Mesenchymal stem cell (in vitro differentiated cells and primary cell): ENCODE data around the gene SUN2.

ENCODE experiments used
- DNase-seq: peaks from one replicate; pipeline ENCODE4 v3.0.0-alpha.2; 2013
- H2AFZ ChIP-seq: one replicate; pipeline ENCODE4 v1.6.1; 2013; ENCODE audit warnings: low read depth, mild to moderate bottlenecking, control low read depth, inconsistent platforms, low read length, moderate library complexity
- H2AK5ac ChIP-seq: 2 replicates; pipeline ENCODE4 v1.6.1; 2013; ENCODE audit warnings: low read length, moderate library complexity, mild to moderate bottlenecking, inconsistent platforms; ENCODE audit not compliant: severe bottlenecking
- H2BK120ac ChIP-seq: one replicate; pipeline ENCODE4 v1.6.1; 2013; ENCODE audit warnings: low read depth, mild to moderate bottlenecking, inconsistent platforms, low read length, moderate library complexity
- H2BK12ac ChIP-seq, 2 experiments: one replicate each; pipeline ENCODE4 v1.6.1; 2013; ENCODE audit warnings: inconsistent platforms in 2 of 2, low read length in 2 of 2, mild to moderate bottlenecking in 2 of 2, moderate library complexity in 2 of 2, control low read depth in 1 of 2
- H2BK15ac ChIP-seq: one replicate; pipeline ENCODE4 v1.6.1; 2013; ENCODE audit warnings: mild to moderate bottlenecking, low read depth, inconsistent platforms; ENCODE audit not compliant: poor library complexity, severe bottlenecking
- H2BK5ac ChIP-seq: 2 replicates; pipeline ENCODE4 v1.6.1; 2013; ENCODE audit warnings: low read depth, mild to moderate bottlenecking, low read length, control low read depth, inconsistent platforms; ENCODE audit not compliant: poor library complexity, severe bottlenecking
- H3K14ac ChIP-seq, 2 experiments: one replicate each; pipeline ENCODE4 v1.6.1; 2013; ENCODE audit warnings: inconsistent platforms in 2 of 2, low read length in 2 of 2, control low read depth in 1 of 2, mild to moderate bottlenecking in 1 of 2, moderate library complexity in 1 of 2
- H3K18ac ChIP-seq, 2 experiments: one replicate each; pipeline ENCODE4 v1.6.1; 2013; ENCODE audit warnings: inconsistent platforms in 2 of 2, low read length in 2 of 2, control low read depth in 1 of 2, low read depth in 1 of 2, mild to moderate bottlenecking in 1 of 2
- H3K23ac ChIP-seq, 2 experiments: one replicate each; pipeline ENCODE4 v1.6.1; 2013; ENCODE audit warnings: inconsistent platforms in 2 of 2, low read length in 2 of 2, mild to moderate bottlenecking in 2 of 2, moderate library complexity in 2 of 2, control low read depth in 1 of 2
- H3K27ac ChIP-seq: 2 replicates; pipeline ENCODE4 v1.5.1; 2013; ENCODE audit warnings: mild to moderate bottlenecking, moderate library complexity, low read length, control low read depth, inconsistent platforms; ENCODE audit not compliant: poor library complexity, severe bottlenecking
- H3K27me3 ChIP-seq, 2 experiments: 2 replicates each; pipeline versions ENCODE4 v1.6.1 to v1.7.0; 2013; ENCODE audit warnings: low read length in 2 of 2, mild to moderate bottlenecking in 2 of 2, moderate library complexity in 2 of 2, control low read depth in 1 of 2, inconsistent platforms in 1 of 2; ENCODE audit not compliant: control insufficient read depth in 1 of 2, insufficient read depth in 1 of 2
- H3K36me3 ChIP-seq, 2 experiments: 2 replicates each; pipeline versions ENCODE4 v1.6.1 to v1.7.0; 2013; ENCODE audit warnings: low read length in 2 of 2, control low read depth in 1 of 2, inconsistent platforms in 1 of 2, low read depth in 1 of 2, mild to moderate bottlenecking in 1 of 2; ENCODE audit not compliant: insufficient read depth in 2 of 2, control insufficient read depth in 1 of 2
- H3K4ac ChIP-seq, 2 experiments: one replicate each; pipeline ENCODE4 v1.6.1; 2013; ENCODE audit warnings: inconsistent platforms in 2 of 2, low read length in 2 of 2, mild to moderate bottlenecking in 2 of 2, moderate library complexity in 2 of 2, control low read depth in 1 of 2, low read depth in 1 of 2
- H3K4me1 ChIP-seq: 2 replicates; pipeline ENCODE4 v1.6.1; 2013; ENCODE audit warnings: low read depth, low read length, control low read depth; ENCODE audit not compliant: control insufficient read depth, insufficient read depth
- H3K4me2 ChIP-seq: 2 replicates; pipeline ENCODE4 v1.6.1; 2013; ENCODE audit warnings: low read length, mild to moderate bottlenecking, inconsistent platforms; ENCODE audit not compliant: poor library complexity, severe bottlenecking
- H3K4me3 ChIP-seq, 2 experiments: 2 replicates each; pipeline versions ENCODE4 v1.5.1 to v1.7.0; 2013; ENCODE audit warnings: low read length in 2 of 2, mild to moderate bottlenecking in 2 of 2, control low read depth in 1 of 2, low read depth in 1 of 2; ENCODE audit not compliant: insufficient read depth in 1 of 2
- H3K79me1 ChIP-seq: replicated peaks from 2 replicates; pipeline ENCODE4 v1.6.1; 2013; ENCODE audit warnings: mild to moderate bottlenecking, control low read depth, low read length, inconsistent platforms; ENCODE audit not compliant: poor library complexity, severe bottlenecking
- H3K9ac ChIP-seq: 2 replicates; pipeline ENCODE4 v1.7.0; 2013; ENCODE audit warnings: mild to moderate bottlenecking, low read length, moderate library complexity
- H3K9me3 ChIP-seq: 2 replicates; pipeline ENCODE4 v1.7.0; 2013; ENCODE audit warnings: mild to moderate bottlenecking, low read length; ENCODE audit not compliant: control insufficient read depth
- H4K8ac ChIP-seq: one replicate; pipeline ENCODE4 v1.6.1; 2013; ENCODE audit warnings: inconsistent platforms, mild to moderate bottlenecking, low read length, moderate library complexity
- H4K91ac ChIP-seq: one replicate; pipeline ENCODE4 v1.6.1; 2013; ENCODE audit warnings: mild to moderate bottlenecking, low read length, inconsistent platforms
- WGBS: methylation state at CpG from one replicate; pipeline ENCODE4 v1.1.7; 2013; ENCODE audit warnings: mixed read lengths; 5-methylcytosine and 5-hydroxymethylcytosine counted together

SUN2 gene

GRCh38 chr22:38699784-38700183, 56.0 kb downstream of the SUN2 start:
- Histone ChIP-seq H3K9me3 (no peaks in the 10 kb centered on the region), H3K4me1 (peaks cover 19% of the 10 kb centered on the region), H2BK15ac (no peak overlapping the region), H2BK12ac (no peak overlapping the region), H4K91ac (no peak overlapping the region), H3K27me3 (no peaks in the 10 kb centered on the region), H3K23ac (no peak overlapping the region), H3K4me3 (peak overlapping the region; percentile 54 to 89), H2BK120ac (no peak overlapping the region), H2AK5ac (peak overlapping the region; percentile 14), H3K27ac (peak overlapping the region; percentile 84), H3K14ac (peak overlapping the region in 1 of 2 experiments; percentile 23), H3K4ac (peak overlapping the region in 1 of 2 experiments; percentile 19), H3K4me2 (peak overlapping the region; percentile 76), H3K18ac (no peak overlapping the region), H4K8ac (no peak overlapping the region), H3K9ac (peak overlapping the region; percentile 98), H3K79me1 (peaks cover 4% of the 10 kb centered on the region), H3K36me3 (peaks cover 0 to 18% of the 10 kb centered on the region in 2 experiments), H2AFZ (no peak overlapping the region), H2BK5ac (no peak overlapping the region)
- WGBS: 31% methylated on average over 5 of the region's 6 CpGs
- peak; percentile 52 for DNase-seq

DNA sequence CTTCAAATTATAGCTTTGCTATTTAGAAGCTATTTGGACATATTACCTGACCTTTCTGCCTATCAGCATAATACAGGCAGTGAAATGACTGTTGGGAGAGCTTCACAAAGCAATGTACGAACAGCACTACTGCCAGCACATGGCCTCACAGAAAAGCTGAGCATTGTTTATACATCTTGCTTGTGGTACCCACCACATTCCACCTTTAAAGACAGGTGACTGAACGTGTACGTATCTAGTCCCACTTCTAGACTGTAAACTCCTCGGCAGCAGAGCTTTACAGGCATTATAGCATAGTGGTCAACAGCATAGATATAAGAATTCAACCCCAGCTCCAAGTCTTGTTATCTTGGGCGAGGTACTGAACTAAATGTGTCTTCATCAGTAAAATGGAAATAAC, 56.7 kb downstream of the SUN2 start:
- Histone ChIP-seq H4K8ac (no peak overlapping the region), H3K27ac (no peak overlapping the region), H3K4me3 (peak overlapping the region in 1 of 2 experiments; percentile 89), H2BK5ac (no peak overlapping the region), H3K9ac (peak overlapping the region; percentile 98), H3K23ac (no peak overlapping the region), H3K36me3 (peaks cover 0 to 21% of the 10 kb centered on the region in 2 experiments), H3K18ac (no peak overlapping the region), H3K4me2 (peak overlapping the region; percentile 76), H2AK5ac (no peak overlapping the region), H2BK120ac (no peak overlapping the region), H3K27me3 (no peaks in the 10 kb centered on the region), H3K4me1 (peaks cover 18% of the 10 kb centered on the region), H3K9me3 (no peaks in the 10 kb centered on the region), H3K4ac (no peak overlapping the region), H4K91ac (no peak overlapping the region), H3K14ac (no peak overlapping the region), H3K79me1 (peaks cover 4% of the 10 kb centered on the region), H2BK12ac (no peak overlapping the region), H2BK15ac (no peak overlapping the region), H2AFZ (no peak overlapping the region)
- DNase-seq: no peak
- 88% methylated on average over 5 of the region's 5 CpGs for WGBS

DNA sequence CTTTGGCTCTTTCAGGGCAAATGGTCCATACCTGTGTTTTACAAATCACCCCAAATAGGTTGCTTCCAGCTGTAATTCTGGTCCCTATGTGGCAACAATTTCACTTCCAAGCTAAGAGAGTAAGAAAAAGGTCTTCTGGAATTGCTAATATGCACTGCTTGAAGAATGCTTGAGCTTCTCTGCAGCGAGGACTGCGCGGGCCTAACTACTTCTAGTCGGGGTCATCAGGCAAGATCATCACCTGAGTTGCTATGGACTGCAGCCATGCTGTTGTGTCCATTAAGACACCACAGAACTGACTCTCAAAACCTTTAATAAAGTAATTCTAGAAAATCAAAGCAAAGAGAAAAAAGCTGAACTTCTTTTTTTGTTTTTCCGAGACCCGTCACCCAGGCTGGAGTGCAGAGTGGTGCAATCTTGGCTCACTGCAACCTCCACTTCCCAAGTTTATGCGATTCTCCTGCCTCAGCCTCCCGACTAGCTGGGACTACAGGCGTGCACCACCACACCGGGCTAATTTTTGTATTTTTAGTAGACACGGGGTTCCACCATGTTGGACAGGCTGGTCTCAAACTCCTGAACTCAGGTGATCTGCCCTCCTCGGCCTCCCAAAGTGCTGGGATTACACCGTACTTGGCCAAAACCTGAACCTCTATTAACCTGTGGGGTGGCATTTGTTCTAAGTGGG, 57.2 kb downstream of the SUN2 start:
- peak overlapping the region; percentile 76 for H3K4me2 ChIP-seq
- no peak overlapping the region for H4K8ac ChIP-seq
- no peak overlapping the region for H2BK12ac ChIP-seq
- no peak for DNase-seq
- H2AK5ac ChIP-seq: no peak overlapping the region
- H3K14ac ChIP-seq: no peak overlapping the region
- H3K9me3 ChIP-seq: no peaks in the 10 kb centered on the region
- peaks cover 18% of the 10 kb centered on the region for H3K4me1 ChIP-seq
- H2BK5ac ChIP-seq: no peak overlapping the region
- peak overlapping the region; percentile 30 to 89 for H3K4me3 ChIP-seq
- peaks cover 3% of the 10 kb centered on the region for H3K79me1 ChIP-seq
- H2AFZ ChIP-seq: no peak overlapping the region
- no peaks in the 10 kb centered on the region for H3K27me3 ChIP-seq
- H3K4ac ChIP-seq: no peak overlapping the region
- peak overlapping the region; percentile 98 for H3K9ac ChIP-seq
- no peak overlapping the region for H3K18ac ChIP-seq
- no peak overlapping the region for H2BK120ac ChIP-seq
- H2BK15ac ChIP-seq: no peak overlapping the region
- 97% methylated on average over 13 of the region's 13 CpGs for WGBS
- no peak overlapping the region for H3K23ac ChIP-seq
- H3K36me3 ChIP-seq: peaks cover 0 to 27% of the 10 kb centered on the region in 2 experiments
- H4K91ac ChIP-seq: no peak overlapping the region
- H3K27ac ChIP-seq: peak overlapping the region; percentile 79

- Histone ChIP-seq H4K91ac (no peak overlapping the region), H2BK120ac (no peak overlapping the region), H3K18ac (no peak overlapping the region), H3K23ac (no peak overlapping the region), H3K36me3 (peaks cover 0 to 32% of the 10 kb centered on the region in 2 experiments), H3K79me1 (peaks cover 6% of the 10 kb centered on the region), H3K4me3 (peak overlapping the region in 1 of 2 experiments; percentile 89), H3K27me3 (no peaks in the 10 kb centered on the region), H3K9ac (peak overlapping the region; percentile 66), H3K9me3 (no peaks in the 10 kb centered on the region), H2BK15ac (no peak overlapping the region), H3K14ac (no peak overlapping the region), H4K8ac (no peak overlapping the region), H2BK12ac (no peak overlapping the region), H3K4me2 (peak overlapping the region; percentile 76), H2AFZ (no peak overlapping the region), H3K4ac (no peak overlapping the region), H3K4me1 (peaks cover 18% of the 10 kb centered on the region), H2BK5ac (no peak overlapping the region), H3K27ac (peak overlapping the region; percentile 79), H2AK5ac (peak overlapping the region; percentile 61)
- DNase-seq: peak; percentile 53
- WGBS: 74% methylated on average over 7 of the region's 8 CpGs
These were observed 58.2 kb downstream of the SUN2 start for GRCh38 chr22:38697425-38698089.
